Kidney (tissue), 14 donors: Measurements from ENCODE around the gene ALDH1L1. TPM values are rescaled to one million over a fixed set of nuclear protein-coding genes. Genes with fewer than 3 reads are reported as not detected.

Source experiments
- DNase-seq, 5 donors: peaks; one replicate each; pipeline ENCODE4 v3.0.0-alpha.2; 2013 to 2020
- FAIRE-seq: peaks from 2 replicates; lab custom pipeline; 2012; peaks lifted over from hg19 to GRCh38; lab: Jason Lieb, UNC
- H3K27ac ChIP-seq, 2 donors: one replicate each; pipeline ENCODE4 v1.7.0; 2013; ENCODE audit warnings: low read depth in 2 of 2, low read length in 2 of 2, inconsistent platforms in 1 of 2
- H3K27me3 ChIP-seq: one replicate; pipeline ENCODE4 v1.7.1; 2013; ENCODE audit warnings: low read length, inconsistent platforms; ENCODE audit not compliant: control insufficient read depth, insufficient read depth
- H3K36me3 ChIP-seq, 3 donors: one replicate each; pipeline versions ENCODE4 v1.7.0 to v1.7.1; 2013; ENCODE audit warnings: low read length in 3 of 3, control low read depth in 1 of 3, inconsistent platforms in 1 of 3; ENCODE audit not compliant: insufficient read depth in 3 of 3, control insufficient read depth in 2 of 3
- H3K4me1 ChIP-seq, 3 donors: one replicate each; pipeline versions ENCODE4 v1.7.0 to v1.7.1; 2013; ENCODE audit warnings: low read length in 3 of 3, inconsistent platforms in 1 of 3, low read depth in 1 of 3; ENCODE audit not compliant: control insufficient read depth in 2 of 3, insufficient read depth in 2 of 3
- H3K4me3 ChIP-seq, 3 donors: one replicate each; pipeline versions ENCODE4 v1.7.0 to v1.8.1; 2013; ENCODE audit warnings: low read length in 3 of 3, control low read depth in 1 of 3, inconsistent platforms in 1 of 3
- H3K9ac ChIP-seq, 3 donors: one replicate each; pipeline versions ENCODE4 v1.7.0 to v1.7.1; 2013; ENCODE audit warnings: low read length in 3 of 3, control low read depth in 1 of 3, inconsistent platforms in 1 of 3
- H3K9me3 ChIP-seq, 3 donors: one replicate each; pipeline versions ENCODE4 v1.7.0 to v1.7.1; 2013; ENCODE audit warnings: low read length in 3 of 3, control low read depth in 1 of 3, inconsistent platforms in 1 of 3; ENCODE audit not compliant: control insufficient read depth in 2 of 3, insufficient read depth in 1 of 3
- intact Hi-C: fragments of 100-400 bp; cut with DNase I; formaldehyde crosslinking; loops from one replicate; pipeline ENCODE4 v1.11.1; 2022
- polyA plus RNA-seq: library from polyadenylated mRNA; stranded (reverse); fragments of 350-450 nt; fragmentation: Illumina TruSeq; extraction: RNeasy Lipid Tissue Mini Kit (QIAGEN cat#74804); gene quantifications from one replicate; pipeline ENCODE4 v1.2.3, GENCODE V29; 2014; ENCODE audit warnings: low read depth, low replicate concordance; ENCODE audit not compliant: insufficient read depth
- total RNA-seq: library from RNA; stranded (reverse); fragmentation: NEBNext Ultra II Directional; extraction: Animal tissue kit (Norgen Biotek cat#: 25700); gene quantifications from one replicate; pipeline ENCODE4 v1.2.1, GENCODE V29; 2021
- TF ChIP-seq, protein P1 (sequence below): IDR thresholded peaks from 3 replicates; pipeline ENCODE4 v1.5.1; 2012; ENCODE audit warnings: mild to moderate bottlenecking, moderate library complexity, borderline replicate concordance; ENCODE audit not compliant: insufficient read depth; ENCODE audit errors: extremely low read depth
- donor health status: control.
- donor health status: control.
- donor health status: control.
- donor health status: control.
- donor health status: control.
- donor health status: DM: yes; HTN: yes; CAD: no.
- donor health status: Normal renal cell carcinoma (clear cell type).

Gene ALDH1L1
- total and polyA plus RNA-seq, 2 donors from 2014 or later = 60.0 to 199 TPM

DNA sequence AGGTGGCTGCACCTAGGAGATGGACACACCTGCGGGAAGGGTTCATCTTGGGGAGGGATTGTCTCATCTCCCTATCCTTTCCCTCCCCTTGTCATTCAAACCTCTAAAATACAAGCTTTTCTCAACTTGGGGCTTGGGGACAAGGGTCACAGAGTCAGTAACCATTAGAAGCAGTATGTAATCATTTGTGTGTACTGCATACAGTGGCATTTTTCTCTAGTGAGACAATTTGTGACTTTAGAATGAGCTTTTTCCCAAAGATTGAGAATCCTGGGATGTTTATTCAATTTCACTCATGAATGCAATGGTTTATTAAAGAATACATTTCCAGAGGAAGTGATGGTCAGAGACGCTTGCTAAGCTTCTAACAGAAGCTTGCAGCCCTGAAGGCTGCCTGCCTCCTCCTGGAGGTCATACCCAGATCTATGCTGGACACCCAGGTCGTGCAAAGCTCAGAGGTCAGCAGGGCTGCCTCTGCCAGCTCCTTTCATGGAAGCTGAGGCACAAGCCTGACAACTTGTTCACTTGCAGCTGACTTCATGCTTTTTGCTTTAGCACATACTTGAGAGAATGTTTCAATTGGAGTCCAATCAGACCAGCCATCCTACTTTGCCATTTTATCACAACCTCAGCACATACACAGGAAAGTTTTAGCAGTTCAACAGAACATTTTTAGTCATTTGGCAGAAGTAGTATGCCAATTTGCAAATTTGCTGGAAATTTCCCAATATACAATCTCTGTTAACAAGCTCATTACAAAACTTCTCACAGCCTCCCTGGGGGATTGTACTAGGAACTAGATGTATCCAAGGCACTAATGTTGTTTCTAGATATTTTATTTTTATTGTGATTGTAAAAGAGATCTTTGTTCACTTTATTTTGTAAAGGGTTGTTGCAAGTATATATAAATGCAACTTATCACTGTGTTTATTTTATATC is 25.6 kb upstream of the ALDH1L1 start:
- DNase-seq (no peak), FAIRE-seq (no peak)
- Histone ChIP-seq H3K36me3 (no peaks in the 10 kb centered on the region), H3K4me1 (peaks cover 0 to 11% (median 5%) of the 10 kb centered on the region in 3 donors), H3K4me3 (no peak overlapping the region), H3K27me3 (no peaks in the 10 kb centered on the region), H3K9me3 (no peaks in the 10 kb centered on the region), H3K27ac (no peak overlapping the region), H3K9ac (no peak overlapping the region)
- intact Hi-C loops = no loop called here
- TF ChIP-seq, protein P1, sequence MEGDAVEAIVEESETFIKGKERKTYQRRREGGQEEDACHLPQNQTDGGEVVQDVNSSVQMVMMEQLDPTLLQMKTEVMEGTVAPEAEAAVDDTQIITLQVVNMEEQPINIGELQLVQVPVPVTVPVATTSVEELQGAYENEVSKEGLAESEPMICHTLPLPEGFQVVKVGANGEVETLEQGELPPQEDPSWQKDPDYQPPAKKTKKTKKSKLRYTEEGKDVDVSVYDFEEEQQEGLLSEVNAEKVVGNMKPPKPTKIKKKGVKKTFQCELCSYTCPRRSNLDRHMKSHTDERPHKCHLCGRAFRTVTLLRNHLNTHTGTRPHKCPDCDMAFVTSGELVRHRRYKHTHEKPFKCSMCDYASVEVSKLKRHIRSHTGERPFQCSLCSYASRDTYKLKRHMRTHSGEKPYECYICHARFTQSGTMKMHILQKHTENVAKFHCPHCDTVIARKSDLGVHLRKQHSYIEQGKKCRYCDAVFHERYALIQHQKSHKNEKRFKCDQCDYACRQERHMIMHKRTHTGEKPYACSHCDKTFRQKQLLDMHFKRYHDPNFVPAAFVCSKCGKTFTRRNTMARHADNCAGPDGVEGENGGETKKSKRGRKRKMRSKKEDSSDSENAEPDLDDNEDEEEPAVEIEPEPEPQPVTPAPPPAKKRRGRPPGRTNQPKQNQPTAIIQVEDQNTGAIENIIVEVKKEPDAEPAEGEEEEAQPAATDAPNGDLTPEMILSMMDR = no peak

DNA sequence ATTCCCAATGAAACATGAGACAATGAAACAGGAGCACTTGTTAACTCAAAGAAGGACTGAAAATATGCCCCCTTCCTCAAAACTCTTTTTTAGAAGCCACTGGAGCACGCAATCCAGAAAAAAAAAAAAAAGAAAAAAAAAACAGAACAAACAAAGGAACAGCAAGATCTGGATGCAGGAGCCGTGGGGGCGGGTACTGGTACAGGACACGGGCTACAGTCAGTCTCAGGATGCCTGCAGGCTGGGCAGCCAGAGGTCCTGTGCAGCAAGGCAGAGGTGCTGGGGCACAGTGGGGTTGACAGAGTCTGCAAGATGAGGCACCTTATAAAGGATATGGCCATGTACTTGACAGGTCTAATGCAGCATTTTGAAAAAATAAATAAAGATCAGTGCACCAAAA is 22.3 kb upstream of the ALDH1L1 start:
- FAIRE-seq (no peak), DNase-seq (peak in 2 of 5 donors; percentile 47 to 52)
- intact Hi-C loops = no loop called here
- no peak overlapping the region for H3K4me3 ChIP-seq
- peaks cover 0 to 4% (median 0%) of the 10 kb centered on the region in 3 donors for H3K4me1 ChIP-seq
- no peak overlapping the region for H3K27ac ChIP-seq
- H3K36me3 ChIP-seq = no peaks in the 10 kb centered on the region
- H3K27me3 ChIP-seq = no peaks in the 10 kb centered on the region
- H3K9me3 ChIP-seq = no peaks in the 10 kb centered on the region
- no peak overlapping the region for H3K9ac ChIP-seq
- TF ChIP-seq, protein P1 = no peak

DNA sequence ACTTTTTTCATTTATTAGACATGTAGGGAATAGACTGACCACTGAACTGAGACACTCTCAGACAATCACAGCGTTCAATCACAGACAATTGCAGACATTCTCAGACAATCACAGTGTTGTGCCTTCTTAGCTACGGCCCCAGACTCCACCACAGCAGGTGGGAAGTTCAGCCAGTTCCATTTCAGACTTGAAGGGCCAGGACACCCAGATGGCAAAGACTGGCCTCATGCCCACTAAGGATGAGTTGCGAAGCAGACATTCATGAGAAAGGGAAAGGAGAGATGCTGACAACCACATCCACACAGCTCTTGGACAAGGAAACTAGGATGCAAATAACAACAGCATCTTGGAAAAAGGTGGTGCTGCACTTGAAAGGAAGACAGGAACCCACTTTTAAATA is 21.9 kb upstream of the ALDH1L1 start:
- intact Hi-C loops = no loop called here
- no peak overlapping the region for H3K27ac ChIP-seq
- no peak overlapping the region for H3K9ac ChIP-seq
- DNase-seq (no peak), FAIRE-seq (no peak)
- H3K4me3 ChIP-seq = no peak overlapping the region
- no peaks in the 10 kb centered on the region for H3K9me3 ChIP-seq
- no peaks in the 10 kb centered on the region for H3K36me3 ChIP-seq
- peaks cover 0 to 4% (median 0%) of the 10 kb centered on the region in 3 donors for H3K4me1 ChIP-seq
- no peaks in the 10 kb centered on the region for H3K27me3 ChIP-seq
- TF ChIP-seq, protein P1 = no peak
